Breast epithelium (tissue), 3 donors: ENCODE results near the gene SNX9.

Experiments used
- POLR2A ChIP-seq: fragments of 450-650 bp; IDR thresholded peaks from one replicate; pipeline ENCODE4 v1.6.1; 2016; ENCODE audit warnings: antibody characterized with exemption, mild to moderate bottlenecking, moderate library complexity
- POLR2AphosphoS5 ChIP-seq, 3 donors: sonication (generic); formaldehyde crosslinking; IDR thresholded peaks; one replicate each; pipeline ENCODE4 v1.6.1; 2017; ENCODE audit warnings: antibody characterized with exemption in 3 of 3
- TF ChIP-seq, protein P1 (sequence below), 3 donors: fragments of 450-650 bp; IDR thresholded peaks; one replicate each; pipeline ENCODE4 v1.5.1; 2016 to 2017; ENCODE audit warnings: antibody characterized with exemption in 3 of 3, mild to moderate bottlenecking in 3 of 3, moderate library complexity in 3 of 3

DNA sequence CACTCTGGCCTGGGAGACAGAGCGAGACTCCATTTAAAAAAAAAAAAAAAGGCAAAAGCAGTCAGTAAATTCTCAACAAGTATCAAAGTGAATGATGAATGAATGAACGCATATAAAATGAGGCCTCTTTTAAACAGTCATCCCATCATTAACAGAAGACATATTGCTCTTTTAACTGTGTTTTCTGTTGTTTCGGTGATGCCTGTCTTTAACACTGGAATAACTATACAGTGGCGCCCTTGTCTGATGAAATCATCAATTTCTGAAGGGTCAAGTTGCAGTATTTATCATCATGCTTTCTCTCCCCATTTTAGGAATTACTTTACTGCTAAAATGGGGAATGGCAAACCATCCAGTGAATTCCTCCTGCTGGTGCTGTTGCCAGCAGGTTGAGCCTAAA is 45.7 kb upstream of the SNX9 start:
- TF ChIP-seq POLR2A (no peak), POLR2AphosphoS5 (IDR thresholded peaks at IDR 0.05) (no peak)
- TF ChIP-seq, protein P1, sequence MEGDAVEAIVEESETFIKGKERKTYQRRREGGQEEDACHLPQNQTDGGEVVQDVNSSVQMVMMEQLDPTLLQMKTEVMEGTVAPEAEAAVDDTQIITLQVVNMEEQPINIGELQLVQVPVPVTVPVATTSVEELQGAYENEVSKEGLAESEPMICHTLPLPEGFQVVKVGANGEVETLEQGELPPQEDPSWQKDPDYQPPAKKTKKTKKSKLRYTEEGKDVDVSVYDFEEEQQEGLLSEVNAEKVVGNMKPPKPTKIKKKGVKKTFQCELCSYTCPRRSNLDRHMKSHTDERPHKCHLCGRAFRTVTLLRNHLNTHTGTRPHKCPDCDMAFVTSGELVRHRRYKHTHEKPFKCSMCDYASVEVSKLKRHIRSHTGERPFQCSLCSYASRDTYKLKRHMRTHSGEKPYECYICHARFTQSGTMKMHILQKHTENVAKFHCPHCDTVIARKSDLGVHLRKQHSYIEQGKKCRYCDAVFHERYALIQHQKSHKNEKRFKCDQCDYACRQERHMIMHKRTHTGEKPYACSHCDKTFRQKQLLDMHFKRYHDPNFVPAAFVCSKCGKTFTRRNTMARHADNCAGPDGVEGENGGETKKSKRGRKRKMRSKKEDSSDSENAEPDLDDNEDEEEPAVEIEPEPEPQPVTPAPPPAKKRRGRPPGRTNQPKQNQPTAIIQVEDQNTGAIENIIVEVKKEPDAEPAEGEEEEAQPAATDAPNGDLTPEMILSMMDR (IDR thresholded peaks at IDR 0.05): no peak
